ENCODE data around the gene RIPK4. TPM values are rescaled to one million over a fixed set of nuclear protein-coding genes. Genes with fewer than 3 reads are reported as not detected.

Gene RIPK4
- total and polyA plus RNA-seq, 3 donors from 2014 or later = 3.9 to 10.2 (median 5.9) TPM

- 88% methylated on average over 30 of the region's 30 CpGs for WGBS, 2 donors
- intact Hi-C loops (cut with DNase I; ENCODE audit: low total_unique reads) = no loop called here
- Histone ChIP-seq H3K27ac (no peak overlapping the region), H3K36me3 (ENCODE audit: low read depth, missing control alignments) (no peaks in the 10 kb centered on the region), H3K9me3 (no peaks in the 10 kb centered on the region), H3K4me1 (no peaks in the 10 kb centered on the region), H3K4me3 (no peak overlapping the region), H3K27me3 (no peaks in the 10 kb centered on the region)
- no peak for DNase-seq
- no peak for TF ChIP-seq CTCF (IDR thresholded peaks at IDR 0.05)
- no peak for TF ChIP-seq POLR2A (IDR thresholded peaks at IDR 0.05)
Measured at GRCh38 chr21:41742073-41742875, 24.6 kb downstream of the RIPK4 start.

GRCh38 chr21:41741253-41742072 is 25.4 kb downstream of the RIPK4 start:
- Histone ChIP-seq H3K36me3 (ENCODE audit: low read depth, missing control alignments) (no peaks in the 10 kb centered on the region), H3K4me3 (no peak overlapping the region), H3K27ac (no peak overlapping the region), H3K4me1 (no peaks in the 10 kb centered on the region), H3K9me3 (no peaks in the 10 kb centered on the region), H3K27me3 (no peaks in the 10 kb centered on the region)
- intact Hi-C loops (cut with DNase I; ENCODE audit: low total_unique reads) = no loop called here
- DNase-seq = no peak
- WGBS, 2 donors = 85 to 94% methylated on average over 28 to 55 of the region's 55 CpGs
- TF ChIP-seq POLR2A (IDR thresholded peaks at IDR 0.05) (no peak), CTCF (IDR thresholded peaks at IDR 0.05) (no peak)

- 92 to 94% methylated on average over 13 to 41 of the region's 41 CpGs for WGBS, 2 donors
- Histone ChIP-seq H3K27me3 (no peaks in the 10 kb centered on the region), H3K4me3 (no peak overlapping the region), H3K9me3 (no peaks in the 10 kb centered on the region), H3K36me3 (ENCODE audit: low read depth, missing control alignments) (no peaks in the 10 kb centered on the region), H3K27ac (no peak overlapping the region), H3K4me1 (no peaks in the 10 kb centered on the region)
- DNase-seq = no peak
- intact Hi-C loops (cut with DNase I; ENCODE audit: low total_unique reads) = no loop called here
- no peak for TF ChIP-seq POLR2A (IDR thresholded peaks at IDR 0.05)
- TF ChIP-seq CTCF (IDR thresholded peaks at IDR 0.05) = no peak
Measured at GRCh38 chr21:41740604-41741252, 26.1 kb downstream of the RIPK4 start.

- 83 to 91% methylated on average over 9 of the region's 9 CpGs for WGBS, 2 donors
- H3K27ac ChIP-seq = no peak overlapping the region
- DNase-seq = no peak
- H3K36me3 ChIP-seq (ENCODE audit: low read depth, missing control alignments) = no peaks in the 10 kb centered on the region
- H3K9me3 ChIP-seq = no peaks in the 10 kb centered on the region
- intact Hi-C loops (cut with DNase I; ENCODE audit: low total_unique reads) = no loop called here
- no peak overlapping the region for H3K4me3 ChIP-seq
- H3K4me1 ChIP-seq = no peaks in the 10 kb centered on the region
- TF ChIP-seq POLR2A (IDR thresholded peaks at IDR 0.05) (no peak), CTCF (IDR thresholded peaks at IDR 0.05) (no peak)
- no peaks in the 10 kb centered on the region for H3K27me3 ChIP-seq
Measured at GRCh38 chr21:41739936-41740335, 26.9 kb downstream of the RIPK4 start.

All from testis (tissue), 3 donors.